ENCODE results near the gene PAK4. TPM values are rescaled to one million over a fixed set of nuclear protein-coding genes. Genes with fewer than 3 reads are reported as not detected.

The PAK4 gene
- total and polyA plus RNA-seq, 3 donors from 2014 or later = 61.0 to 88.3 (median 84.3) TPM

- peaks cover 3% of the 10 kb centered on the region for H3K4me1 ChIP-seq
- TF ChIP-seq CTCF (IDR thresholded peaks at IDR 0.05) (no peak), POLR2A (IDR thresholded peaks at IDR 0.05) (no peak)
- 4 to 28% methylated on average over 4 to 7 of the region's 7 CpGs for WGBS, 2 donors
- no peak overlapping the region for H3K27ac ChIP-seq
- H3K27me3 ChIP-seq = no peaks in the 10 kb centered on the region
- H3K36me3 ChIP-seq (ENCODE audit: low read depth, missing control alignments) = no peaks in the 10 kb centered on the region
- H3K4me3 ChIP-seq = no peak overlapping the region
- DNase-seq = no peak
- intact Hi-C loops (cut with DNase I; ENCODE audit: low total_unique reads) = no loop called here
- no peaks in the 10 kb centered on the region for H3K9me3 ChIP-seq
These were observed 70.7 kb downstream of the PAK4 start for GRCh38 chr19:39196320-39196719.

- Histone ChIP-seq H3K4me3 (no peak within 1 kb of the TSS), H3K27me3 (no peaks in the 10 kb centered on the region)
- intact Hi-C loops (cut with DNase I; ENCODE audit: low total_unique reads) = no loop called here
These were observed 71.4 kb downstream of the PAK4 start, which contains the start of gene NCCRP1 for GRCh38 chr19:39196860-39197562. NCCRP1 (plus strand) TSS chr19:39196964; CDS start chr19:39196983, 19 bp downstream.

GRCh38 chr19:39197808-39198207 is 72.2 kb downstream of the PAK4 start:
- peaks cover 3% of the 10 kb centered on the region for H3K4me1 ChIP-seq
- no peak overlapping the region for H3K4me3 ChIP-seq
- H3K36me3 ChIP-seq (ENCODE audit: low read depth, missing control alignments) = no peaks in the 10 kb centered on the region
- no peak overlapping the region for H3K27ac ChIP-seq
- no peaks in the 10 kb centered on the region for H3K9me3 ChIP-seq
- 59 to 76% methylated on average over 5 of the region's 5 CpGs for WGBS, 2 donors
- no peak for DNase-seq
- TF ChIP-seq CTCF (IDR thresholded peaks at IDR 0.05) = no peak
- no peaks in the 10 kb centered on the region for H3K27me3 ChIP-seq
- intact Hi-C loops (cut with DNase I; ENCODE audit: low total_unique reads) = no loop called here

More at GRCh38 chr19:39196860-39197562, 71.4 kb downstream of the PAK4 start, which contains the start of gene NCCRP1:
- H3K9me3 ChIP-seq = no peaks in the 10 kb centered on the region
- no peak for DNase-seq
- H3K27ac ChIP-seq = no peak within 1 kb of the TSS
- H3K4me1 ChIP-seq = peaks cover 3% of the 10 kb centered on the region
- WGBS, 2 donors = 3 to 4% methylated on average over 20 to 47 of the region's 51 CpGs
- H3K36me3 ChIP-seq (ENCODE audit: low read depth, missing control alignments) = no peaks in the 10 kb centered on the region
- TF ChIP-seq POLR2A (IDR thresholded peaks at IDR 0.05) (no peak), CTCF (IDR thresholded peaks at IDR 0.05) (no peak)

GRCh38 chr19:39199025-39199424 is 73.4 kb downstream of the PAK4 start:
- intact Hi-C loops (cut with DNase I; ENCODE audit: low total_unique reads) = no loop called here
- 27 to 28% methylated on average over 7 to 9 of the region's 11 CpGs for WGBS, 2 donors
- no peak overlapping the region for H3K4me3 ChIP-seq
- no peaks in the 10 kb centered on the region for H3K36me3 ChIP-seq (ENCODE audit: low read depth, missing control alignments)
- no peaks in the 10 kb centered on the region for H3K27me3 ChIP-seq
- peaks cover 3% of the 10 kb centered on the region for H3K4me1 ChIP-seq
- peak; percentile 92 for DNase-seq
- no peak for TF ChIP-seq POLR2A (IDR thresholded peaks at IDR 0.05)
- no peak for TF ChIP-seq CTCF (IDR thresholded peaks at IDR 0.05)
- no peaks in the 10 kb centered on the region for H3K9me3 ChIP-seq
- no peak overlapping the region for H3K27ac ChIP-seq
